Rectal smooth muscle tissue (tissue), 1 donor: Measurements from ENCODE around the gene POLR3GL.
"Not testable (repeated sequence)": the region's sequence is repeated elsewhere in the genome, so short reads cannot be mapped to it uniquely, and the experiment has no call there.

Experiments
- H3K27ac ChIP-seq: one replicate; pipeline ENCODE4 v1.7.0; 2013; ENCODE audit warnings: low read depth, low read length, inconsistent platforms
- H3K27me3 ChIP-seq: one replicate; pipeline ENCODE4 v1.7.0; 2013; ENCODE audit warnings: low read length; ENCODE audit not compliant: control insufficient read depth, insufficient read depth
- H3K36me3 ChIP-seq: one replicate; pipeline ENCODE4 v1.7.0; 2013; ENCODE audit warnings: low read length; ENCODE audit not compliant: control insufficient read depth, insufficient read depth
- H3K4me1 ChIP-seq: one replicate; pipeline ENCODE4 v1.7.0; 2013; ENCODE audit warnings: low read length; ENCODE audit not compliant: control insufficient read depth, insufficient read depth
- H3K4me3 ChIP-seq: one replicate; pipeline ENCODE4 v1.7.0; 2013; ENCODE audit warnings: low read length
- H3K9ac ChIP-seq: one replicate; pipeline ENCODE4 v1.7.0; 2013; ENCODE audit warnings: low read length

Gene POLR3GL

GRCh38 chr1:145932522-145933009 is 31.9 kb upstream of the POLR3GL start:
- H3K36me3 ChIP-seq, H3K9ac ChIP-seq, H3K4me3 ChIP-seq, H3K27ac ChIP-seq, H3K27me3 ChIP-seq, H3K4me1 ChIP-seq: not testable (repeated sequence)

GRCh38 chr1:145935708-145936107 is 28.8 kb upstream of the POLR3GL start:
- Histone ChIP-seq H3K27ac (no peak overlapping the region), H3K4me1 (no peaks in the 10 kb centered on the region)

GRCh38 chr1:145936247-145936646 is 28.2 kb upstream of the POLR3GL start:
- Histone ChIP-seq H3K27me3 (no peaks in the 10 kb centered on the region), H3K4me3 (no peak overlapping the region), H3K27ac (no peak overlapping the region), H3K36me3 (no peaks in the 10 kb centered on the region), H3K4me1 (no peaks in the 10 kb centered on the region), H3K9ac (no peak overlapping the region)

More at GRCh38 chr1:145935708-145936107, 28.8 kb upstream of the POLR3GL start:
- Histone ChIP-seq H3K27me3 (no peaks in the 10 kb centered on the region), H3K9ac (no peak overlapping the region), H3K4me3 (no peak overlapping the region), H3K36me3 (no peaks in the 10 kb centered on the region)

- Histone ChIP-seq H3K4me1 (no peaks in the 10 kb centered on the region), H3K27ac (no peak overlapping the region), H3K27me3 (no peaks in the 10 kb centered on the region), H3K36me3 (no peaks in the 10 kb centered on the region), H3K4me3 (no peak overlapping the region), H3K9ac (no peak overlapping the region)
Measured at GRCh38 chr1:145937436-145937835, 27.1 kb upstream of the POLR3GL start.

GRCh38 chr1:145942405-145942804 is 22.1 kb upstream of the POLR3GL start:
- Histone ChIP-seq H3K36me3 (no peaks in the 10 kb centered on the region), H3K4me1 (no peaks in the 10 kb centered on the region), H3K27me3 (no peaks in the 10 kb centered on the region), H3K9ac (no peak overlapping the region), H3K27ac (no peak overlapping the region), H3K4me3 (no peak overlapping the region)

GRCh38 chr1:145942871-145943270 is 21.6 kb upstream of the POLR3GL start:
- no peaks in the 10 kb centered on the region for H3K36me3 ChIP-seq
- H3K27me3 ChIP-seq: no peaks in the 10 kb centered on the region

GRCh38 chr1:145944532-145944931 is 20.0 kb upstream of the POLR3GL start:
- Histone ChIP-seq H3K27me3 (no peaks in the 10 kb centered on the region), H3K27ac (no peak overlapping the region), H3K9ac (no peak overlapping the region), H3K4me3 (no peak overlapping the region), H3K4me1 (no peaks in the 10 kb centered on the region), H3K36me3 (no peaks in the 10 kb centered on the region)

More at GRCh38 chr1:145942871-145943270, 21.6 kb upstream of the POLR3GL start:
- H3K9ac ChIP-seq: no peak overlapping the region
- no peak overlapping the region for H3K27ac ChIP-seq
- H3K4me3 ChIP-seq: no peak overlapping the region
- H3K4me1 ChIP-seq: no peaks in the 10 kb centered on the region

GRCh38 chr1:145946477-145946986 is 18.0 kb upstream of the POLR3GL start:
- no peaks in the 10 kb centered on the region for H3K36me3 ChIP-seq
- no peaks in the 10 kb centered on the region for H3K4me1 ChIP-seq
- H3K27me3 ChIP-seq: no peaks in the 10 kb centered on the region
- H3K4me3 ChIP-seq: no peak overlapping the region
- no peak overlapping the region for H3K9ac ChIP-seq
- no peak overlapping the region for H3K27ac ChIP-seq

- no peak overlapping the region for H3K9ac ChIP-seq
- no peak overlapping the region for H3K4me3 ChIP-seq
- H3K36me3 ChIP-seq: no peaks in the 10 kb centered on the region
- H3K4me1 ChIP-seq: no peaks in the 10 kb centered on the region
- H3K27me3 ChIP-seq: no peaks in the 10 kb centered on the region
- H3K27ac ChIP-seq: no peak overlapping the region
Measured at GRCh38 chr1:145947551-145947950, 16.9 kb upstream of the POLR3GL start.

GRCh38 chr1:145949219-145949618 is 15.3 kb upstream of the POLR3GL start:
- no peak overlapping the region for H3K4me3 ChIP-seq
- H3K36me3 ChIP-seq: no peaks in the 10 kb centered on the region
- H3K27me3 ChIP-seq: no peaks in the 10 kb centered on the region
- no peak overlapping the region for H3K9ac ChIP-seq
- H3K4me1 ChIP-seq: peaks cover 1% of the 10 kb centered on the region
- no peak overlapping the region for H3K27ac ChIP-seq

- H3K27ac ChIP-seq: no peak overlapping the region
- H3K4me3 ChIP-seq: no peak overlapping the region
- peaks cover 21% of the 10 kb centered on the region for H3K4me1 ChIP-seq
- H3K27me3 ChIP-seq: no peaks in the 10 kb centered on the region
- no peaks in the 10 kb centered on the region for H3K36me3 ChIP-seq
- no peak overlapping the region for H3K9ac ChIP-seq
Measured at GRCh38 chr1:145951526-145951925, 13.0 kb upstream of the POLR3GL start.

- H3K36me3 ChIP-seq: no peaks in the 10 kb centered on the region
- H3K27me3 ChIP-seq: no peaks in the 10 kb centered on the region
- H3K4me1 ChIP-seq: peaks cover 21% of the 10 kb centered on the region
- no peak overlapping the region for H3K9ac ChIP-seq
- H3K4me3 ChIP-seq: no peak overlapping the region
- no peak overlapping the region for H3K27ac ChIP-seq
Measured at GRCh38 chr1:145952903-145953302, 11.6 kb upstream of the POLR3GL start.

GRCh38 chr1:145953861-145954260 is 10.6 kb upstream of the POLR3GL start:
- Histone ChIP-seq H3K9ac (no peak overlapping the region), H3K27ac (no peak overlapping the region), H3K4me3 (no peak overlapping the region), H3K27me3 (no peaks in the 10 kb centered on the region), H3K36me3 (no peaks in the 10 kb centered on the region), H3K4me1 (peaks cover 26% of the 10 kb centered on the region)
